ENCODE data around the gene GDA. TPM values are rescaled to one million over a fixed set of nuclear protein-coding genes. Genes with fewer than 3 reads are reported as not detected.

The GDA gene
- total and polyA plus RNA-seq, 2 of the 8 experiments (the other 6 are each of a cell fraction or from before 2014, with no cell fraction given) = 0.35 to 3.0 TPM

GRCh38 chr9:72228282-72228681 is 79.0 kb downstream of the GDA start:
- no peak overlapping the region for H2BK5ac ChIP-seq (ENCODE audit: low read depth, low read length)
- H3K36me3 ChIP-seq (ENCODE audit: control insufficient read depth in 2 of 4, insufficient read depth in 4 of 4, low read length in 3 of 4) = no peaks in the 10 kb centered on the region
- H3K4me3 ChIP-seq (ENCODE audit: extremely low read depth in 1 of 4, insufficient read depth in 2 of 4, low read depth in 3 of 4, low read length in 4 of 4) = no peak overlapping the region
- TF ChIP-seq CHD1 (IDR thresholded peaks at IDR 0.05; ENCODE audit: low read depth, low read length) = no peak
- no peak overlapping the region for H3K56ac ChIP-seq (replicated peaks; ENCODE audit: insufficient read length, low read depth, low read length)
- FAIRE-seq = no peak
- no peak overlapping the region for H3K4ac ChIP-seq (replicated peaks; ENCODE audit: insufficient read length, low read depth, low read length)
- no peaks in the 10 kb centered on the region; the same call in 1 of the 2 replicates for H3K23me2 ChIP-seq (ENCODE audit: low read depth, low read length)
- CTCF ChIA-PET (ENCODE audit: partially characterized antibody) = no interaction called here
- WGBS, 2 experiments (ENCODE audit: extremely low coverage in 1 of 2, insufficient coverage in 1 of 2, insufficient read length in 1 of 2, insufficient replicate concordance in 2 of 2, low coverage in 1 of 2, low lambda C conversion rate in 2 of 2, missing lambda C conversion rate in 1 of 2) = 91% methylated on average over 3 of the region's 3 CpGs; no CpG with 5 or more reads in 1 of the 2 experiments
- no peak overlapping the region for H3K14ac ChIP-seq (ENCODE audit: insufficient read length)
- no peak overlapping the region for H3K9ac ChIP-seq (replicated peaks in 1 of 4; ENCODE audit: extremely low read depth in 1 of 4, low read depth in 3 of 4, low read length in 3 of 4)
- no peak overlapping the region for H3K18ac ChIP-seq (ENCODE audit: extremely low read depth, low read length)
- H3K4me2 ChIP-seq (ENCODE audit: insufficient read depth in 1 of 2, low read depth in 2 of 2, low read length in 2 of 2) = no peak overlapping the region
- no peaks in the 10 kb centered on the region for H3K9me3 ChIP-seq (ENCODE audit: insufficient read depth in 2 of 2, low read depth in 1 of 2, low read length in 1 of 2)
- no peak overlapping the region for H2BK120ac ChIP-seq (replicated peaks; ENCODE audit: low read depth, low read length)
- H4K20me1 ChIP-seq (replicated peaks in 1 of 2; ENCODE audit: control insufficient read depth in 1 of 2, insufficient read depth in 2 of 2, low read length in 2 of 2) = no peaks in the 10 kb centered on the region
- no peak overlapping the region for H2BK15ac ChIP-seq (ENCODE audit: low read length)
- H2AFZ ChIP-seq (ENCODE audit: low read length) = no peak overlapping the region
- no peak overlapping the region for H2AK5ac ChIP-seq (ENCODE audit: low read depth, low read length)
- H2BK12ac ChIP-seq (ENCODE audit: low read depth, low read length) = no peak overlapping the region
- H4K91ac ChIP-seq (replicated peaks; ENCODE audit: insufficient read length, low read length) = no peak overlapping the region
- no peaks in the 10 kb centered on the region for H3K79me2 ChIP-seq (ENCODE audit: control insufficient read depth in 1 of 2, insufficient read depth in 2 of 2, low read length in 2 of 2)
- H3K4me1 ChIP-seq (replicated peaks in 1 of 4; ENCODE audit: control insufficient read depth in 3 of 4, insufficient read depth in 4 of 4, low read length in 3 of 4) = no peaks in the 10 kb centered on the region
- POLR2A ChIA-PET (ENCODE audit: partially characterized antibody) = no interaction called here
- DNase-seq (ENCODE audit: low read depth in 1 of 2, low spot score in 2 of 2) = no peak
- no peak overlapping the region for H4K8ac ChIP-seq (ENCODE audit: extremely low read depth, insufficient read depth, low read length)
- no peak overlapping the region for H2BK20ac ChIP-seq (ENCODE audit: low read length)
- no peak overlapping the region for H3K23ac ChIP-seq (ENCODE audit: insufficient read length)
- no peak overlapping the region for H4K5ac ChIP-seq (ENCODE audit: insufficient read length, low read depth, low read length)
- no peak overlapping the region for H3K27ac ChIP-seq (ENCODE audit: low read depth, low read length)
- H3K79me1 ChIP-seq (ENCODE audit: low read depth, low read length) = no peaks in the 10 kb centered on the region
- H3K27me3 ChIP-seq (replicated peaks in 1 of 4; ENCODE audit: control insufficient read depth in 3 of 4, extremely low read depth in 1 of 4, insufficient read depth in 3 of 4, low read length in 3 of 4) = no peaks in the 10 kb centered on the region
